AG04450 (cell line): ENCODE data around the gene HPS4. TPM values are rescaled to one million over a fixed set of nuclear protein-coding genes. Genes with fewer than 3 reads are reported as not detected.

Experiments used
- CTCF ChIA-PET: fragments of 300-600, 350-600 bp; formaldehyde crosslinking; extraction: SDS; loops from one replicate; lab custom pipeline; 2022; ENCODE audit warnings: antibody characterized with exemption, inconsistent platforms; lab: Charles Lee
- POLR2A ChIA-PET: fragments of 350-600 bp; formaldehyde crosslinking; extraction: SDS; loops from one replicate; lab custom pipeline; 2021; ENCODE audit warnings: antibody characterized with exemption, inconsistent platforms; lab: Yijun Ruan, JAX
- DNase-seq: peaks from one replicate; pipeline ENCODE4 v3.0.0-alpha.2; 2011; ENCODE audit warnings: low read depth, low spot score
- H3K27ac ChIP-seq: one replicate; pipeline ENCODE4 v1.5.1; 2012; ENCODE audit warnings: low read depth, low read length, control low read depth
- H3K27me3 ChIP-seq: one replicate; pipeline ENCODE4 v1.6.0; 2012; ENCODE audit warnings: low read length; ENCODE audit not compliant: control insufficient read depth, insufficient read depth
- H3K4me3 ChIP-seq: 2 replicates; pipeline ENCODE4 v1.5.1; 2011; ENCODE audit warnings: mild to moderate bottlenecking, low read depth, low read length, control low read depth
- H3K9me3 ChIP-seq: 2 replicates; pipeline ENCODE4 v1.5.1; 2012; ENCODE audit warnings: low read length; ENCODE audit not compliant: control insufficient read depth, insufficient read depth
- polyA plus RNA-seq: library from polyadenylated mRNA; depleted of rRNA; stranded (reverse); fragments of >200 nt; gene quantifications from 2 replicates; pipeline ENCODE4 v1.2.3, GENCODE V29; 2011
- TF ChIP-seq, protein P1 (sequence below): IDR thresholded peaks from 2 replicates; pipeline ENCODE4 v1.5.1; 2011; ENCODE audit warnings: low read depth, low read length, control low read depth, inconsistent platforms

HPS4 gene
- polyA plus RNA-seq, 1 experiment: 30.9 TPM

DNA sequence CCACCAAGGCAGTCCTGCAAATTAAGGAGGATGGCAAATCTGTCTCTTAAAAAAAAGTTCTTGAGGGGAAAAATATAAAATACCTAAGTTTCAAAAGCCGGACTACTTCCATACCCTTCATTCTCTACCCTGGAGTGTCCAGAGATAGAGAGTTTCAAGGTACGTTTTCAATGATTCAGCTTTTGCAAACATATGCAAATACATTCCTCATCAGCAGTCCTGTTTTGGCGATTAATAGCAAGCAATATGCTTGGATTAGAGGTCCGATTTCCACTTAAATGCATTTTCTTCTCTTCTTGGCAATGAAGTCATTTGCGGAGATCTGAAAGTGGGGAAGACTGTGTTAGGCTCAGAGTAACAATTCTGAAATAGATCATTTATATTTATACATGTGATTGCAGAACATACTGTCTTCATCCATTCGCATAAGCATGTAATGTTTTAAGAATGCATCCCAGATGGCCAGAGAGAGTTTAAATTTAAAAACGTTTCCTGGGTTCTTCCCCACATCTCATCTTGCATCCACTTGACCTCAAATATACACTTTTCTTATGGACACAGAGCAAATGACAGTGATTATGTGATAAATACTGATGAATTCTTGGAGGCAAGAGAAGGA is 42.5 kb upstream of the HPS4 start:
- no peaks in the 10 kb centered on the region for H3K9me3 ChIP-seq
- DNase-seq: no peak
- ChIA-PET POLR2A (no interaction called here), CTCF (no interaction called here)
- no peak overlapping the region for H3K4me3 ChIP-seq
- H3K27ac ChIP-seq: no peak overlapping the region
- no peaks in the 10 kb centered on the region for H3K27me3 ChIP-seq
- TF ChIP-seq, protein P1, sequence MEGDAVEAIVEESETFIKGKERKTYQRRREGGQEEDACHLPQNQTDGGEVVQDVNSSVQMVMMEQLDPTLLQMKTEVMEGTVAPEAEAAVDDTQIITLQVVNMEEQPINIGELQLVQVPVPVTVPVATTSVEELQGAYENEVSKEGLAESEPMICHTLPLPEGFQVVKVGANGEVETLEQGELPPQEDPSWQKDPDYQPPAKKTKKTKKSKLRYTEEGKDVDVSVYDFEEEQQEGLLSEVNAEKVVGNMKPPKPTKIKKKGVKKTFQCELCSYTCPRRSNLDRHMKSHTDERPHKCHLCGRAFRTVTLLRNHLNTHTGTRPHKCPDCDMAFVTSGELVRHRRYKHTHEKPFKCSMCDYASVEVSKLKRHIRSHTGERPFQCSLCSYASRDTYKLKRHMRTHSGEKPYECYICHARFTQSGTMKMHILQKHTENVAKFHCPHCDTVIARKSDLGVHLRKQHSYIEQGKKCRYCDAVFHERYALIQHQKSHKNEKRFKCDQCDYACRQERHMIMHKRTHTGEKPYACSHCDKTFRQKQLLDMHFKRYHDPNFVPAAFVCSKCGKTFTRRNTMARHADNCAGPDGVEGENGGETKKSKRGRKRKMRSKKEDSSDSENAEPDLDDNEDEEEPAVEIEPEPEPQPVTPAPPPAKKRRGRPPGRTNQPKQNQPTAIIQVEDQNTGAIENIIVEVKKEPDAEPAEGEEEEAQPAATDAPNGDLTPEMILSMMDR: no peak

DNA sequence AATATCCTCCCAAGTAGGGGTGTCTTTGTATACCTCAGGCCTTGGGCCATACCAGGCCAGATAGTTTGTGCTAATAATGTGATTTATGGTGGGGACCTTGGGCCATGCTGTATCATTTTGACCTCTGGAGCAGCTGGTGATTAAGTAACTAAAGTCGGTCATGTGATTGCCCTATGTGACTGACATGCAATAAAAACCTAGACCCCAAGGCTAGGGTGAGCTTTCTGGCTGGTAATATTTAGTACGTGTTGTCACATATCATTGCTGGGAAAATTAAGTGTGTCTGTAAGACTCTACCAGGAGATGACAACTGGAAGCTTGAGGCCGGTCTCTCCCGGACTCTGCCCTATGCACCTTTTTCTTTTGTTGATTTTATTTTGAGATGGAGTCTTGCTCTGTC is 41.3 kb upstream of the HPS4 start:
- no peaks in the 10 kb centered on the region for H3K9me3 ChIP-seq
- no peak for DNase-seq
- no peaks in the 10 kb centered on the region for H3K27me3 ChIP-seq
- ChIA-PET CTCF (no interaction called here), POLR2A (no interaction called here)
- TF ChIP-seq, protein P1: no peak
- no peak overlapping the region for H3K27ac ChIP-seq
- no peak overlapping the region for H3K4me3 ChIP-seq

DNA sequence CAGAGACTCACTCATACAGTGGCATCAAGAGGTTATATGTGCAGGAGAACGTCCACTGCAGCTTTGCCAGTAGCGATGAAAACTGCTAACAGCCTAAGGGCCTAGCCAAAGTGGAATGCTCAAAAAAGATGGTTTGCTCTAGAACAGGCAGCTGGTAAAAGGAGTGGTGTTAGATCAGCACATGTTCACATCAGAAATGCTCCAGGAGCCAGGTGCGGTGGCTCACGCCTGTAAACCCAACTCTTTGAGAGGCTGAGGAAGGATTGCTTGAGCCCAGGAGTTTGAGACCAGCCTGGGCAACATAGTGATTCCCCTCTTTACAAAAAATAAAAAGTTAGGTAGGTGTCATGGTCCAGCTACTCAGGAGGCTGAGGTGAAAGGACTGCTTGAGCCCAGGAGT is 39.0 kb upstream of the HPS4 start:
- POLR2A ChIA-PET: no interaction called here
- Histone ChIP-seq H3K27ac (no peak overlapping the region), H3K27me3 (no peaks in the 10 kb centered on the region), H3K4me3 (no peak overlapping the region), H3K9me3 (no peaks in the 10 kb centered on the region)
- TF ChIP-seq, protein P1: no peak
- no peak for DNase-seq
- CTCF ChIA-PET: no interaction called here

DNA sequence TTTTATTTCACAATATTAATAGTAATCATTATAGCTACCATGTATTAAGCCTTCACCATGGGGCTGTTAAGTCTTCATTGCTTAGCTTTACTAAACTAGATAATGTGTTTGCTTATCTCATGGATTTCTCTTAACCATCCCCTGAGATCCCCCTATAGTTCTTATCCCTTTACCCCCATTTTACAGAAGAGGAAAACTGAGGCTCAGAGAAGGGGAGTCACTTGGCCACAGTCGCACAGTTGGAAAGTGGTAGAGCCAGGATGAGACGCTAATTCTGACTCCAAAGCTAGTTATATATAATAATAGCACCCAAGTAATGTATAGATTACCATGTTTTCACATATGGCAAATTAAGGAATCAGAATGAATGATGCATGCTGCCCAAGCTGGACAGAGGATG is 38.4 kb upstream of the HPS4 start:
- no peak for DNase-seq
- Histone ChIP-seq H3K27me3 (no peaks in the 10 kb centered on the region), H3K9me3 (no peaks in the 10 kb centered on the region), H3K4me3 (no peak overlapping the region), H3K27ac (no peak overlapping the region)
- TF ChIP-seq, protein P1: no peak
- ChIA-PET CTCF (no interaction called here), POLR2A (no interaction called here)

DNA sequence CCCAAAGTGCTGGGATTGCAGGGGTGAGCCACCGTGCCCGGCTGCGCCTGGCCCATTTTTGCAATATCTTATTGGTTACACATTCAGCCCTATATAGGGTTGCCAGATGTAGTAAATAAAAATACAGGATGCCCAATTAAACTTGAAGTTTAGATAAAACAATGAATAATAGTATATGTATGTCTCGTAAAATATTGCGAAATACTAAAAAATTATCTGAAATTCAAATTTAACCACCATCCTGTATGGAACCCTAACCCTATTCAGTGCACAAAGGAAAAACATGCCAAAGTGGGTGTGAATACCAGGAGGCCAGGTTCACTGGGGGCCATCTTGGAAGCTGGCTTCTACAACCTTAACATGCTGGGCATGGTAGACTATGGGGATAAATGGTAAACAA is 33.8 kb upstream of the HPS4 start:
- no peak for DNase-seq
- H3K9me3 ChIP-seq: no peaks in the 10 kb centered on the region
- no peak overlapping the region for H3K27ac ChIP-seq
- H3K27me3 ChIP-seq: no peaks in the 10 kb centered on the region
- TF ChIP-seq, protein P1: no peak
- H3K4me3 ChIP-seq: no peak overlapping the region
- ChIA-PET CTCF (no interaction called here), POLR2A (no interaction called here)
